Mucosa of gallbladder (tissue), 1 donor: ENCODE data around the gene CSF2RB. TPM values are rescaled to one million over a fixed set of nuclear protein-coding genes. Genes with fewer than 3 reads are reported as not detected.

Source experiments
- DNase-seq: peaks from one replicate; pipeline ENCODE4 v3.0.0-alpha.2; 2020; ENCODE audit warnings: low spot score
- total RNA-seq: library from RNA; stranded (reverse); gene quantifications from one replicate; pipeline ENCODE4 v1.2.1, GENCODE V29; 2021
- donor health status: DM: no; HTN: no; CAD: no.

CSF2RB gene
- total RNA-seq, 1 donor from 2014 or later = 5.8 TPM

DNA sequence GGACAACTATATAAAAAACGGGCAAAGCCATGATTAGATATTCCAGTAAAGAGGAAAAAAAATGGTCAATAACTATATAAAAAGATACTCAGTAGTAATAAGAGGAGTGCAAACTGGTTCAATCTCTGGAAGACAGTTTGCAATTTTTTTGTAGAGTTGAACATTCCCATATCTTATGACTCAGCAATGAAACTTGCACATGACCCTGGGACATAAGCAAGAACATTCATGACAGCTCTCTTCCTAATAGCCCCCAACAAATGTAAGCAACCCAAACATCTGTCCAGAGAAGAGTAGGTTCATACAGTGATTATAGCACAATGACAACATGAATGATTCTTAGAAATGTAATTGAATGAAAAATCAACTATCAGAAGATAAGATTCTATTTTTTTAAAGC, 21.8 kb upstream of the CSF2RB start:
- no peak for DNase-seq

- DNase-seq = no peak
Observed at GRCh38 chr22:36892292-36892691, 21.1 kb upstream of the CSF2RB start.

DNA sequence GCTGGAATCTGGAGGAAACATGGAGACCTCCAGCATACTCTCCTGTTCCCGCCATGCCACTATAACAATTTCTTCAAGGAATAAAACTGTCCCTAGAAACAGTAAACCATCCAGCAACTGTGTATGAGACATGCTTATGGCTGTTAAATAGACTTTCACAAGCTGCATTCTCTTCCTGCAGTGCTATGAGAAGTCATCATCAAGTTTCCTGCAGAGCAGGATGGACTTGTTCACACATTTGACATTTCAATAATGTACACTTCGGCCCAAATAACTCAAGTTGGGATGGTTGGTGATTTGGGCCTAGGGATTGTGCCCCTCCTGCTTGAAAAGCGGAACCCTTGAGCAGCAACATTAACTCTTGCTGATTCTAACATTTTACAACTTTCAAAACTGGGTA, 20.2 kb upstream of the CSF2RB start:
- DNase-seq = no peak

GRCh38 chr22:36894266-36894665, 19.2 kb upstream of the CSF2RB start:
- no peak for DNase-seq

- DNase-seq = no peak
Observed at GRCh38 chr22:36897611-36898010, 15.8 kb upstream of the CSF2RB start.

GRCh38 chr22:36898690-36899089, 14.7 kb upstream of the CSF2RB start:
- no peak for DNase-seq

DNA sequence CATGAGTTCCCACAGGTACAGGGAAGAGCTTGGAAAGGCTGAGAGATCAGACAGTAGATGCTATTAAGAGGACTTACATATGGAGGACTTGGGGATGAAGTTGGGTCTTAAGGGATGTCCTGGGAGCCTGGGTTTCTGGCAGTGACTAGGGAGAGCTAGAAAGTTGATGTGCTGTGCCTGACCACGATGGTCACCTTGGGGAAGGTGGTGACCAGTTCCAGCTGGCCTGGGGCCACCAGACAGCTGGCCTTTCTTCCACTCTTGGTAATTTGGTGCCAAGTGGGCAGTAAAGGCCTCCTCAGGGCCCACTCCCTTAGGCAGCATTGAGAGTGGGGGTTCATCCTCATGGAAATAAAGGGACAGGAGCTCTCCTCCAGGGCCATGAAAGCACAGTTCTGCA, 13.9 kb upstream of the CSF2RB start:
- no peak for DNase-seq

DNA sequence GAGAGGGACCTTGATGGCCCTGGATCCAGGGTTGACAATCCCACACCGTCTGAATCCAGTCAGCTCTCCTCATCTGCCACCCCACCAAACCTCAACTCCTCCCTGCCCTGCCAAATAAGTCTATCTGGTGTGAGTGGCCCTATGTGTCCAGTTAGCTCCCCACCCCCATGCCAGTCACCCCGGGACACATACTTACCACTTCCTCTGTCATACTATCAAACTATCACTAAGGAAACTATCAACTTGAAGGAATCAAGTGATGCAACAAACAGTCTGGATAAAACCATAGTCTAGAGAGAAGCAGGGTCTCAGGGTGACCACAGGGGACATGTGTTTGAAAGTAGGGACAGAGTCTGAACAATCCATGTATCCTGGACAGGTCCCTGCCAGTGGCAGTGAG, 13.2 kb upstream of the CSF2RB start:
- no peak for DNase-seq

DNA sequence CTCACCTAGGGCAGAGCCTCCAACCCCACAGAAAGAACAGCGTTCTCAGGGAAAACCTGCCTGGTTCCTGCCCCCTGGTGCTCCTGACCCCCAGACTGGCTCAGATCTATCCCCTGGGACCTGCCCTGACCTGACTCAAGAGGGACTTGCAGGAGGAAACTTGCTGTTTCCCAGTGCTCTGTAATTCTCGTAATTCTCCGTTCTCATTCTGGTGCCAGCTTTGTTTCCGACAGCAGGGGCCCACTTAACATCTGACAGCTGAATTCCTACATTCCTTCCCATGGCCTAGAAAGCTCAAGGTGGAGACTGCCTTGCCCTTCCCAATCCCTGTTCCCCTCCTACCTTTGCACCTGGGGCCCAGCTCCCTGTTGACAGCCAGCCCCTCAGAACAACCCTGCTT, 12.5 kb upstream of the CSF2RB start:
- DNase-seq = no peak

GRCh38 chr22:36901411-36902142, 11.9 kb upstream of the CSF2RB start:
- DNase-seq = no peak

- no peak for DNase-seq
Observed at GRCh38 chr22:36902143-36902926, 11.1 kb upstream of the CSF2RB start.

DNA sequence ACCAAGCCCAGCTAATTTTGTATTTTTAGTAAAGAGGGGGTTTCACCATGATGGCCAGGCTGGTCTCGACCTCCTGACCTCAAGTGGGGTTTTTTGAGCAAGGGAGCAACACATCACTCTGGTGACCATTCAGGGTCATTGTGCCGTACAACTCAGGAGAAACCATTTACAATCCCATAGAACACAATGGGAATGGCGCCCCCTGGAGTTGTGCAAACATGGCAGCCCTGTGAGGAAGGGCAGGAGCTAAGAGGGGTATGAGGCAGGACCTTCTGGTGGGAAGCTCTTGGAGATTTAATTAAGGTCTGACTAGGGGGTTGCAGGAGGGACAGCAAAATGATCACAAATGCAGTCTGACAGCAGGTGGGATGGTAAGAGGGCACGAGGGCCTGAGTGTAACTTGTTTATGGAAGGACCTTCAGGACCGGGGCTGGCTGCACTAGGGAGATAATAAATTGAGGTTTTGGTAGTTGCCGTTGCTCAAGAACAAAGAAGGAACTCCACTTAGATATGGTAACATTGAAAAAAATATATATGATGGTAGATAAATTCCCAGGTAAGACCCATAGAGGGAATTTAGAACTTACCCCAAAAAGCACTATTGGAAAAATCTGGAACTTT, 9.1 kb upstream of the CSF2RB start:
- no peak for DNase-seq

GRCh38 chr22:36907253-36908195, 5.9 kb upstream of the CSF2RB start:
- DNase-seq = no peak

DNA sequence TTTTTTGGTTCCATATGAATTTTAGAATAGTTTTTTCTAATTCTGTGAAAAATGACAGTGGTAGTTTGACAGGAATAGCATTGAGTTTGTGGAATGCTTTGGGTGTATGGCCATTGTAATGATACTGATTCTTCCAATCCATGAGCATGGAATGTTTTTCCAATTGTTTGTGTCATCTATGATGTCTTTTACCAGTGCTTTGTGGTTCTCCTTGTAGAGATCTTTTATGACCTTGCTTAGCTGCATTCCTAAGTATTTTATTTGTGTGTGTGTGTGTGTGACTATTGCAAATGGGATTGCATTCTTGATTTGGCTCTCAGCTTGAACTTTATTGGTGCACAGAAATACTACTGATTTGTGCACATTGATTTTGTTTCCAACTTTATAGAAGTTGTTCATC, 3.0 kb upstream of the CSF2RB start:
- DNase-seq = no peak

- DNase-seq = no peak
Observed at GRCh38 chr22:36911887-36912661, 1.4 kb upstream of the CSF2RB start.

- no peak for DNase-seq
Observed at GRCh38 chr22:36912694-36913426, 568 bp upstream of the CSF2RB start.

- no peak for DNase-seq
Observed at GRCh38 chr22:36914390-36914752, 943 bp downstream of the CSF2RB start.

- no peak for DNase-seq
Observed at GRCh38 chr22:36916034-36916433, 2.6 kb downstream of the CSF2RB start.

DNA sequence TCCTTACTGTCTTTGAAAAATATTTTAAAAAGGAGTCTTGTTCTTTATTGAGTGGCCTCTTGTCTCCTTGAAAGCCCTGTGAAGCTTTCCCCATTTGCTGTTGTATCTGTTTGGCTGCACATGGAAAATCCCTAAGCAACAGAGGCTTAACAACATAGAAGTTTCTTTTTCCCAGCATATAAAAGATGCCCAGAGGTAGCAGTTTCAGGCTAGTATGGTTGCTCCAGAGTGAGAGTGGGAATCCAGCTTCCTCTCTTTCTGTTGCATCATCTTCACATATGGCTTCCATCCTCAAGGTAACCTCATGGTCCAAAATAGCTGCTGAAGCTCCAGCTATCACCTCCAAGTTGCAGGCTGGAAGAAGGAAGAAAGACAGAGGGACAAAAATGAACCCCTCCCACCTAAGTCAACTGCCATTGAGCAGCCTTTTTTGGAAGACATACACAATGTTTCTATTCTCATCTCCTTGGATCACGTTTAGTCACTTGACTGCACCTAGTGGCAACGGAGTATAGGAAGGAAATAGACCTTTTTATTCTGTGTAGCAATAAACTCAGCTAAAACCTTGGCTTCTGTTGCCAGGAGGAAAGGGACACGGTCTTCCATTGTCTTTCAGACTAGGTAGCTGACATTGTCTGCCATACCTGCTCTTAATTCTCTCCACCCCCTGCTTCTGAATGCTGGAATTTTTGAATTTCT, 5.3 kb downstream of the CSF2RB start:
- DNase-seq = no peak
